VCaP (cell line): ENCODE data around the gene DOCK4.

Source experiments
- H3K27ac ChIP-seq: fragments of 450-650 bp; 2 replicates; pipeline ENCODE4 v1.5.1; 2017
- TF ChIP-seq, protein P1 (sequence below): fragments of 450-650 bp; conservative IDR thresholded peaks from 2 replicates; pipeline ENCODE4 v1.5.1; 2017; ENCODE audit warnings: mild to moderate bottlenecking, moderate library complexity

The DOCK4 gene

DNA sequence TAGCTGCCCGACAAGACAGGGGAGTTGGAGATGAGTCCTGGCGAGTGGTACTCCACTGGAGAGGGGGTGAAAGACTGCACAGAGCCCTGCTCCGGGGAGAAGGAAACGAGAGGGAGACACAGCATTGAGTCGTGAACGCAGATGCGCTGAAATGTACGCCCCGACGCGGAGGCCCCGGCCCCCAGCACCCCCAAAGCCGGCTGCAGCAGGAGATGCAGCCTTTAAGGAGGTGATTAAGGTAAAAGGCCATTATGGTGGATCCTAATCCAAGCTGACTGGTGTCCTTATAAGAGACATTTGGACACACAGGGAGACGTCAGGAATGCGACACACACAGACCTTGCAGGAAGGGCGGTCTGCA lies 477.6 kb downstream of the DOCK4 start:
- TF ChIP-seq, protein P1, sequence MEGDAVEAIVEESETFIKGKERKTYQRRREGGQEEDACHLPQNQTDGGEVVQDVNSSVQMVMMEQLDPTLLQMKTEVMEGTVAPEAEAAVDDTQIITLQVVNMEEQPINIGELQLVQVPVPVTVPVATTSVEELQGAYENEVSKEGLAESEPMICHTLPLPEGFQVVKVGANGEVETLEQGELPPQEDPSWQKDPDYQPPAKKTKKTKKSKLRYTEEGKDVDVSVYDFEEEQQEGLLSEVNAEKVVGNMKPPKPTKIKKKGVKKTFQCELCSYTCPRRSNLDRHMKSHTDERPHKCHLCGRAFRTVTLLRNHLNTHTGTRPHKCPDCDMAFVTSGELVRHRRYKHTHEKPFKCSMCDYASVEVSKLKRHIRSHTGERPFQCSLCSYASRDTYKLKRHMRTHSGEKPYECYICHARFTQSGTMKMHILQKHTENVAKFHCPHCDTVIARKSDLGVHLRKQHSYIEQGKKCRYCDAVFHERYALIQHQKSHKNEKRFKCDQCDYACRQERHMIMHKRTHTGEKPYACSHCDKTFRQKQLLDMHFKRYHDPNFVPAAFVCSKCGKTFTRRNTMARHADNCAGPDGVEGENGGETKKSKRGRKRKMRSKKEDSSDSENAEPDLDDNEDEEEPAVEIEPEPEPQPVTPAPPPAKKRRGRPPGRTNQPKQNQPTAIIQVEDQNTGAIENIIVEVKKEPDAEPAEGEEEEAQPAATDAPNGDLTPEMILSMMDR = no peak
- no peak overlapping the region for H3K27ac ChIP-seq

DNA sequence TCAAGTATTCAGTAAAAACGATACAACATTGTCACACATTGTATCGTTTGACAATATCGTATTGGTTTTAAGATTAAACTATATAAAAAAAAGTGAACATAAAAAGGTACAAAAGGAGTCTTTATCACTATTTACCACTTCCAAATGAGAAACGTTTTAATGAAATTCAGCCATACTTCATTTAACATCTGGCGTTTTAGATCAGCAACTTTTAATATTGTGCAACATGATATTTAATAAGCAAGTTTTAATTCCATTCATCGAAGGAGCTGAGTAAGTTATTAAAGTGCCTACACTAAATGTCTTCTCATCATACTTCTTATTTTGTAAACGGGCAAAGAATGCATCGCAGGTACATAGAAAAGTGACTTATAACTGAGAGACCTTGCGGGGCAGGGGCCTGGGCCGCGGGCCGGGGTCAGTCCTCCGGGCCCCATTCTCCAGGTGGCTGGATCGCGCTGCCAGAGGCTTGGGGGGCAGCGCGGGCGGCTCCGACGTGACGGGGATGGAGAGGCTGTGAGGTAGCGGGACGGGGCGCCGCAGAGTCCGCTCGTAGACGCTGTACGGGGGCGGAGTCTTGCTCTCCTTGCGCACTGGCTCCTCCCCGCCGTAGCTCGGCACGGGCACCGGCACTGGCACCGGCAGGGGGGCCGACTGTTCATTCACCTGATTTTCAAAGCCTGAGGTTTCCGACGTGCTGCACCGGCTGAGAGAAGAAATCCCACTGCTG lies 478.1 kb downstream of the DOCK4 start:
- peak overlapping the region; percentile 18; the same call in 1 of the 2 replicates for H3K27ac ChIP-seq
- TF ChIP-seq, protein P1 = no peak

DNA sequence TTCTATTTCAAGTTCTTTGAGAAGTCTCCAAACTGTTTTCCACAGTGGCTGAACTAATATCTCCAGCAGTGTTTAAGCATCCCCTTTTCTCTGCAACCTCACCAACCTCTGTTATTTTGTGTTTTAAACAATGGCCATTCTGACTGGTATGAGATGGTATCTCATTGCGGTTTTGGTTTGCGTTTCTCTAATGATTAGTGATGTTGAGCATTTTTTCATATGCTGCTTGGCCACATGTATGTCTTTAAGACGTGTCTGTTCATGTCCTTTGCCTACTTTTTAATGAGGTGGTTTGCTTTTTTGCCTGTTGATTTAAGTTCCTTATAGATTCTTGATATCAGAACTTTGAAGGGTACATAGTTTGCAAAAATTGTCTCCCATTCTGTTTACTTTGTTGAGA lies 487.3 kb downstream of the DOCK4 start:
- TF ChIP-seq, protein P1 = no peak
- no peak overlapping the region for H3K27ac ChIP-seq

DNA sequence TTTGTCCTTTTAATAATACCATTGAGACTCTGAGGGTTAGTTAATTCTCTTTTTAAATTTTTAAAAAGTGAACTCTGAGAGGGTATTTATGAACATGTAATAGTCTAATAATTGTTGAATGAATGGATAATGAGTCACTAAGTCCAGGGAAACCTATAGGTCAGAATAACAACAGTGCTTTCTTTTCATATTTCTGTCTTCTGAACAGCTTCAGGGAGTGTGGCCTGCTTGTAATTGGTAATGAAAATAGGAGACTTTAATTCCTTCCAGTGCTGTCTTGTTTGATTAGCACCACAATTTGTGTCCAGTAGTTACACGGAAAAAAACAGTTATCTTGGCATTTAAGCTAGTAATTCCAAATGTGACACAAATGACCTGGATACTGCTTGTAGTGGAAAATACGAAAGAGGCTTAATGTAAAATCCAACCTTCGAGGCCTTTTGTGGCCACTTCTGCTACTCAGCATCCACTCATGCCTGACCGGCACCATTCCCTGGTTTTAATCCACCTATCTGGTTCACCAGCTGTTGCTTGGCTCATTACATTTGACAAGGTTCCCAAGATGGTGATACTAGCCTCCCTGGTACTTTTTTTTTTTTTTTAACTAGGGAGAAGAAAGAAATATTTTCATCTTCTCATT lies 494.7 kb downstream of the DOCK4 start:
- TF ChIP-seq, protein P1 = no peak

DNA sequence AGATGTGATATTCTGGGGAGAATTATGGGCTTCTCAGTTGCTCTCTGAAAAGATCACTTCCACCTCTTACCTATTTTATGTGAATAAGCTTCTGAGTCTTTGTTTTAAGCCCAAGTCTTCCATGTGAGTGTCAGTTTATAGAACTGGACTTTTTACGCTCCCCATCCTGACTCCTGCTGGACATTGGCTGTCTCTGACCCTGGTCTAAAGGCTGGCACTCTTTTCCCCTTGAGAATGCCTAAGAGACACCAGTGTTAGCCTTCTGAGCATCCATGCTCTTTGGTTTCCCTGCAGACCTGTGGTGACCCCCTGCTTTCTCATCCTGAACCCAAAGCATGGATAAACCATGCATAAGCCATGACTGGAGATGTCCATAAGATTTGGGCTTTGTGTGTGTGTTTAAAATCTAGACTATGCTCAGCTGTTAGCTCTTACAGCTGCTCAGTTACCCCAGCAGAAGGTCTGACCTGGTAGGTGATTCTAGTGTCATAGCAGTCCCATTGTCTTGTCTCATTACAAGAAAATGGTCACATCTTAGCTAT lies 495.3 kb downstream of the DOCK4 start:
- no peak overlapping the region for H3K27ac ChIP-seq
- TF ChIP-seq, protein P1 = no peak

More for the DNA sequence above, 494.7 kb downstream of the DOCK4 start:
- no peak overlapping the region for H3K27ac ChIP-seq

DNA sequence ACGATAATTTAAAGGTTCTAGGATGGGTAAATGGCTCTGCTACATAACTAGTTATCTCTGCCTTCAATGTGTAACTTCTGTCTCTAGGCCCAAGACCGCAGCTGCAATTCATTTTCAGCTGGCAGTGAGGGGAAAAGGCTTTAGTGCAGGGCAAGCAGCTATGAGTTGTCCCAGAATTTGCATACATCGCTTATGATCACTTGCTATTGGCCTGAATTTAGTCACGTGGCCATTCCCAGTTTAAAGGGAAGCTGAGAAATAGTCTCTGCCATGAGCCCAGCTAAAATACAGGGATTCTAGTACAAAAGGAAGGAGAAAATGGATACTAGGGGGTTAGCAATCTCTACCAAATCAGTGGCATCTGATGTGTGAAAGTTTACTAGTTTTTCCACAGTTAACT lies 498.1 kb downstream of the DOCK4 start:
- TF ChIP-seq, protein P1 = no peak
- no peak overlapping the region for H3K27ac ChIP-seq

DNA sequence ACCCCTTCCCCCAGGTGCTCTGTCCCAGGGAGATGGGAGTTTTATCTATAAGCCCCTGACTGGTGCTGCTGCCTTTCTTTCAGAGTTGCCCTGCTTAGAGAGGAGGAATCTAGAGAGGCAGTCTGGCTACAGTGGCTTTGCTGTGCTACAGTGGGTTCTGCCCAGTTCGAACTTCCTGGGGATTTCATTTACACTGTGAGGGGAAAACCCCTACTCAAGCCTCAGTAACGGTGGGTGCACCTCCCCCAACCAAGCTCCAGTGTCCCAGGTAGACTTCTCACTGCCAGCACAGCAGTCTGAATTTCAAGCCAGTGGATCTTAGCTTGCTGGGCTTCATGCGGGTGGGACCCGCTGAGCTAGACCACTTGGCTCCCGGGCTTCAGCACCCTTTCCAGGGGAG lies 500.4 kb downstream of the DOCK4 start:
- no peak overlapping the region for H3K27ac ChIP-seq
- TF ChIP-seq, protein P1 = no peak
